Spleen (tissue), 11 donors: Measurements from ENCODE around the gene EXD3. TPM values are rescaled to one million over a fixed set of nuclear protein-coding genes. Genes with fewer than 3 reads are reported as not detected.

Experiments
- DNase-seq: peaks from one replicate; pipeline ENCODE4 v3.0.0-alpha.2; 2020
- H3K27ac ChIP-seq, 8 donors: fragments of 200-600 bp; sonication (generic) in 7 of 8; 1 replicate in 4 of 8; 2 replicates in 4 of 8; pipeline versions ENCODE4 v1.5.0 to v1.8.0; 2016 to 2021; ENCODE audit warnings: inconsistent platforms in 4 of 8, mild to moderate bottlenecking in 4 of 8, moderate library complexity in 1 of 8
- H3K27me3 ChIP-seq, 7 donors: fragments of 200-600 bp; sonication (generic) in 6 of 7; replicated peaks in 1 of 7; 1 replicate in 4 of 7; 2 replicates in 3 of 7; pipeline versions ENCODE4 v1.5.0 to v1.8.0; 2016 to 2021; ENCODE audit warnings: inconsistent platforms in 3 of 7, mild to moderate bottlenecking in 1 of 7
- H3K36me3 ChIP-seq, 6 donors: fragments of 200-600 bp; sonication (generic) in 5 of 6; 1 replicate in 4 of 6; 2 replicates in 2 of 6; pipeline versions ENCODE4 v1.5.0 to v1.8.0; 2016 to 2021; ENCODE audit warnings: inconsistent platforms in 2 of 6
- H3K4me1 ChIP-seq, 6 donors: fragments of 200-600 bp; sonication (generic) in 5 of 6; 1 replicate in 3 of 6; 2 replicates in 3 of 6; pipeline versions ENCODE4 v1.5.0 to v1.8.0; 2016 to 2021; ENCODE audit warnings: inconsistent platforms in 3 of 6
- H3K4me3 ChIP-seq, 8 donors: fragments of 200-600 bp; sonication (generic) in 7 of 8; 1 replicate in 4 of 8; 2 replicates in 4 of 8; pipeline versions ENCODE4 v1.5.0 to v1.8.0; 2016 to 2021; ENCODE audit warnings: inconsistent platforms in 4 of 8, mild to moderate bottlenecking in 4 of 8, moderate library complexity in 2 of 8
- H3K9me3 ChIP-seq, 8 donors: fragments of 200-600 bp; sonication (generic) in 7 of 8; 1 replicate in 4 of 8; 2 replicates in 4 of 8; pipeline versions ENCODE4 v1.5.0 to v1.8.0; 2016 to 2021; ENCODE audit warnings: inconsistent platforms in 4 of 8
- POLR2A ChIP-seq, 3 donors: fragments of 450-650 bp; IDR thresholded peaks; one replicate each; pipeline ENCODE4 v1.5.1; 2017; ENCODE audit warnings: antibody characterized with exemption in 3 of 3, mild to moderate bottlenecking in 1 of 3
- POLR2AphosphoS5 ChIP-seq, 3 donors: sonication (generic); formaldehyde crosslinking; IDR thresholded peaks; one replicate each; pipeline ENCODE4 v1.5.1; 2017; ENCODE audit warnings: antibody characterized with exemption in 3 of 3
- WGBS, 5 donors: extraction: QIAGEN DNeasy Blood & Tissue Kit in 3 of 5; methylation state at CpG; one replicate each; pipeline versions ENCODE4 v1.1.5 to v1.1.7; 2013 to 2018; 5-methylcytosine and 5-hydroxymethylcytosine counted together
- intact Hi-C: fragments of 100-400 bp; cut with DNase I; formaldehyde crosslinking; loops from one replicate; pipeline ENCODE4 v1.15.0; 2023; ENCODE audit warnings: low total_unique reads
- polyA plus RNA-seq, 3 donors: library from polyadenylated mRNA; stranded (reverse); fragments of 200-250 nt; gene quantifications; one replicate each; pipeline ENCODE4 v1.2.1, GENCODE V29; 2013
- total RNA-seq, 7 donors: library from RNA; depleted of rRNA in 3 of 7; stranded (reverse); fragments of >200 nt in 3 of 7; fragmentation: NEBNext Ultra II Directional in 4 of 7; extraction: Animal tissue kit (Norgen Biotek cat#: 25700) in 4 of 7; gene quantifications; one replicate each; pipeline versions ENCODE4 v1.1.0 to v1.2.1, GENCODE V29; 2016 to 2021
- TF ChIP-seq, protein P1 (sequence below), 11 experiments: fragments of 200-600 bp in 7 of 11; fragments of 450-650 bp in 4 of 11; sonication (generic) in 4 of 11; IDR thresholded peaks in 8 of 11; conservative IDR thresholded peaks in 3 of 11; 1 replicate in 7 of 11; 2 replicates in 4 of 11; pipeline versions ENCODE4 v1.4.0 to v1.8.0; 2016 to 2021; ENCODE audit warnings: antibody characterized with exemption in 11 of 11, inconsistent platforms in 4 of 11, mild to moderate bottlenecking in 1 of 11
- donor health status: healthy with polysubstance abuse.
- donor health status: DM: no; HTN: no; CAD: no; lungs with moderate emphysema.
- donor health status: DM: no; HTN: no; CAD: no.
- donor health status: Bipolar disorder and iron deficiency.
- donor health status: healthy.
- donor health status: DM: no; HTN: no; CAD: no.
- donor health status: DM: yes; HTN: yes; CAD: no.

Gene EXD3
- total and polyA plus RNA-seq, 10 donors: 14.5 to 62.3 (median 36.3) TPM

DNA sequence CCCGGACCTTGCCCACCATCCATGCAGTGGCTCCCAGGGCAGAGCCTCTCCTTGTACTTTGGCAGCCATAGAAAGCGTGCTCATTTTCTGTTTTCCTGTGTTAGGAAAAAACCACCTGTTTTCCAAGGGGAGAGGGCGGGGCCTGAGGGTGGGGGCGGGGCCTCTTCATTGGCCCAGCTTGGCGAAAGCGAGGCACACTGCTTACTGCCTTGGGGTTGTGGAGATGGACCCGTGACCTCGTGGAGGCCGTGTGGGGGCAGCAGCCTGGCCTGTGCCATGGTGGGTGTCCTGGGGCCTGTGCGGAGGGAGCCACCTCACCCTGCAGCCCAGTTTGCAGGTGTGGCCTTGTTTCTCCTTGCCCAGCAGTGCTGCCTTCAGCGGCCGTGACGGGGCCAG, 149.9 kb downstream of the EXD3 start:
- no peaks in the 10 kb centered on the region for H3K9me3 ChIP-seq
- WGBS, 5 donors: 88 to 96% (median 92%) methylated on average over 10 to 13 of the region's 13 CpGs
- intact Hi-C loops: no loop called here
- H3K36me3 ChIP-seq: peaks cover 0 to 58% (median 23%) of the 10 kb centered on the region in 6 donors
- no peak overlapping the region for H3K27ac ChIP-seq
- TF ChIP-seq POLR2A (IDR thresholded peaks at IDR 0.05) (no peak), POLR2AphosphoS5 (IDR thresholded peaks at IDR 0.05) (no peak)
- TF ChIP-seq, protein P1, sequence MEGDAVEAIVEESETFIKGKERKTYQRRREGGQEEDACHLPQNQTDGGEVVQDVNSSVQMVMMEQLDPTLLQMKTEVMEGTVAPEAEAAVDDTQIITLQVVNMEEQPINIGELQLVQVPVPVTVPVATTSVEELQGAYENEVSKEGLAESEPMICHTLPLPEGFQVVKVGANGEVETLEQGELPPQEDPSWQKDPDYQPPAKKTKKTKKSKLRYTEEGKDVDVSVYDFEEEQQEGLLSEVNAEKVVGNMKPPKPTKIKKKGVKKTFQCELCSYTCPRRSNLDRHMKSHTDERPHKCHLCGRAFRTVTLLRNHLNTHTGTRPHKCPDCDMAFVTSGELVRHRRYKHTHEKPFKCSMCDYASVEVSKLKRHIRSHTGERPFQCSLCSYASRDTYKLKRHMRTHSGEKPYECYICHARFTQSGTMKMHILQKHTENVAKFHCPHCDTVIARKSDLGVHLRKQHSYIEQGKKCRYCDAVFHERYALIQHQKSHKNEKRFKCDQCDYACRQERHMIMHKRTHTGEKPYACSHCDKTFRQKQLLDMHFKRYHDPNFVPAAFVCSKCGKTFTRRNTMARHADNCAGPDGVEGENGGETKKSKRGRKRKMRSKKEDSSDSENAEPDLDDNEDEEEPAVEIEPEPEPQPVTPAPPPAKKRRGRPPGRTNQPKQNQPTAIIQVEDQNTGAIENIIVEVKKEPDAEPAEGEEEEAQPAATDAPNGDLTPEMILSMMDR (IDR thresholded peaks at IDR 0.05 in 8 of 11, conservative IDR thresholded peaks at IDR 0.05 in 3 of 11): no peak
- DNase-seq: no peak
- no peaks in the 10 kb centered on the region for H3K27me3 ChIP-seq
- no peak overlapping the region for H3K4me3 ChIP-seq
- H3K4me1 ChIP-seq: peaks cover 21 to 91% (median 60%) of the 10 kb centered on the region in 6 donors

DNA sequence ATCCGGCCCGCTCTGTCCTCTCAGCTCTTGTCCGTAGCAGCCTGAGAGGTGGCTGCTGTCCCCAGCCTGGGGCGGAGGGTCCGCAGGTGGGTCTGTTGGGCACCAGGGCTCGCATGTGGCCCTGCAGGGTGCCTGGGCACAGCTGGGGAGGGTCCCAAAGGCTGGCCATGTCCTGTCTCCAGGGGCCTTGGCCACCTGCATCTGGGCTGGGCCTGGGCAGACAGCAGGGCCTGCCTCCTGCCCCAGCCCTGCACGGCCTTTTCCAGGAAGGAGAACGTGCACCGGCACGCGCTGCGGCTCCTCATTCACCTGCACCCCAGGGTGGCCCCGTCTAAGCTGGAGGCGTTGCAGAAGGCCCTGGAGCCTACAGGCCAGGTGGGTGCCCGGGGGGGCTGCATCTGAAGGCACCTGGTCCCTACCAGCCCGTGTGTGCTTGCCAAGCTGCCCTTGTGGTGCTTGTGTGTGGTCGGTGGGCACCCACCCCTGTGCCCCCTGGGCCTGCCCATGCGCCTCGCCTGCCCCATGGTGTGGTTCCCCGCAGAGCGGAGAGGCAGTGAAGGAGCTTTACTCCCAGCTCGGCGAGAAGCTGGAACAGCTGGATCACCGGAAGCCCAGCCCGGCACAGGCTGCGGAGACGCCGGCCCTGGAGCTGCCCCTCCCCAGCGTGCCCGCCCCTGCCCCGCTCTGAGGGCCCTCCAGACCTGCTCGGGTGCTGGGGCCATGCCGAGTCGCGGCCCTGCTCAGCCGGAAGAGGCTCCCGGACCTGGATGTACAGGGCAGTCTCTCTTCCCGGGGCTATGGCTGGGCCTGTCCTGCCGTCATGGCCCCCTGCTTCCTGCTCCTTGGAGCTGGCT, 150.5 kb downstream of the EXD3 start:
- H3K4me1 ChIP-seq: peaks cover 21 to 91% (median 62%) of the 10 kb centered on the region in 6 donors
- H3K36me3 ChIP-seq: peaks cover 0 to 64% (median 26%) of the 10 kb centered on the region in 6 donors
- H3K4me3 ChIP-seq: no peak overlapping the region
- TF ChIP-seq POLR2AphosphoS5 (IDR thresholded peaks at IDR 0.05): peak in 1 of 3 donors; percentile 28
- no peak for TF ChIP-seq POLR2A (IDR thresholded peaks at IDR 0.05)
- no peaks in the 10 kb centered on the region for H3K9me3 ChIP-seq
- 89 to 94% (median 93%) methylated on average over 3 to 39 of the region's 39 CpGs for whole genome bisulfite sequencing, 5 donors
- no peaks in the 10 kb centered on the region for H3K27me3 ChIP-seq
- no peak overlapping the region for H3K27ac ChIP-seq
- intact Hi-C loops: no loop called here
- peak; percentile 73 for DNase-seq

DNA sequence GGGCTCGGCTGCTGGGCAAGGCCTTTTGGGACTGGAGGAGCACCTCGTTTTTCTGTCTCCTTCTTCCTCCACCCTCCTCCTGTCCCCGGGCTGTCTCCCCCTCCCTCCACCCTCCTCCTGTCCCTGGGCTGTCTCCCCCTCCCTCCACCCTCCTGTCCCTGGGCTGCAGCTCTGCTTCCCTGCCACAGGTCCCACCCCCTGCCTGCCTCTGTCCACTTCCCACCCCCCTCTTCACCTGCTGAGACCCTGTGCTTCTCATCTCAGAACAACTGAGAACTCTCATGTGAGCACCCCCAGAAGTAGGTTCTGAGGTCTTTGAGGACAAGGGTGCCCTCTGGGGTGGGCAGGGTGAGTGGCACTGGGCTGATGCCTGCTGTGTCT, 151.3 kb downstream of the EXD3 start:
- intact Hi-C loops: no loop called here
- Histone ChIP-seq H3K36me3 (peaks cover 0 to 72% (median 31%) of the 10 kb centered on the region in 6 donors), H3K4me1 (peaks cover 18 to 91% (median 56%) of the 10 kb centered on the region in 6 donors), H3K4me3 (no peak overlapping the region), H3K27ac (no peak overlapping the region), H3K9me3 (no peaks in the 10 kb centered on the region), H3K27me3 (no peaks in the 10 kb centered on the region)
- DNase-seq: peak; percentile 64
- 17 to 35% (median 27%) methylated on average over 3 of the region's 3 CpGs for WGBS, 5 donors
- TF ChIP-seq, protein P1 (IDR thresholded peaks at IDR 0.05 in 8 of 11, conservative IDR thresholded peaks at IDR 0.05 in 3 of 11): no peak
- TF ChIP-seq POLR2A (IDR thresholded peaks at IDR 0.05) (no peak), POLR2AphosphoS5 (IDR thresholded peaks at IDR 0.05) (no peak)

DNA sequence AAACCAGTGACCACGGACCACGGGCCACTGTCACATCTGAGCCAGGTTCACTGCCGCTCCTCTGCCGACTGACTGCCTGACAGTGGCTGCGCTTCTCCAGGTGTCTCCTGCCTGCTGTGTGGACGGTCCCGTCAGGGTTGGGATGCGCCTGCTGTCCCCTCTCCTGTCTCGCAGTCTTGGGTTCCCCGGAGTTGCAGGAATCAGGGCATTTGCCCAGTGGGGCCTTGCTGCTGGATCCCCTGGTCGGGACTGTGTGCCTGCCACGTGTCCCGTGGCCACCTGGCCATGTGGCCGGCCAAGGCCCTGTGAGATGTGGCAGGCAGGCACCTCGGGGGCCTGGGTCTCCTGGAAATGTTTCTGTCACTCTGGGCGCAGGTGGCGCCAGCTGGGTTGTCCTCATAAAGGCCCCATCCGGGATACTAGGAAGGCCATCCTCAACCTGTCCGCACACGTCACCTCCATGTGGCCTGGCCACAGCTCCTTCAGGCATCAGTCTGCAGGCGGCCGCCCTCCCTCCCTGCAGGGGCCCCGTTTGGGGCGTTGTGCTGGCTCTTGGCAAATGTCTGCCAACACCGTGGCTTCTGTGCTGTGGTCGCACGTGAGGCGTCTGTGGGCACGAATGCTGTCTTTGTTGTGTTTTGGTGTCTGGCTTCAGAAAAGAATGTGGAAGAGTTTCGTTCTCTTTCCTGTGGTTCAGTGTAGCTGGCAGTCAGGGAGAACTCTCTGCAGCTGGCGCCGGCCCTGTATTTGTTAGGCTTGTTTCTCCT, 151.8 kb downstream of the EXD3 start:
- 56 to 71% (median 66%) methylated on average over 20 to 32 of the region's 32 CpGs for WGBS, 5 donors
- no peak overlapping the region for H3K4me3 ChIP-seq
- H3K27ac ChIP-seq: no peak overlapping the region
- H3K27me3 ChIP-seq: no peaks in the 10 kb centered on the region
- intact Hi-C loops: no loop called here
- H3K4me1 ChIP-seq: peaks cover 12 to 91% (median 50%) of the 10 kb centered on the region in 6 donors
- H3K36me3 ChIP-seq: peaks cover 0 to 78% (median 35%) of the 10 kb centered on the region in 6 donors
- peak; percentile 76 for DNase-seq
- H3K9me3 ChIP-seq: no peaks in the 10 kb centered on the region
- TF ChIP-seq, protein P1 (IDR thresholded peaks at IDR 0.05 in 8 of 11, conservative IDR thresholded peaks at IDR 0.05 in 3 of 11): no peak
- TF ChIP-seq POLR2A (IDR thresholded peaks at IDR 0.05): no peak
- peak in 1 of 3 donors; percentile 45 for TF ChIP-seq POLR2AphosphoS5 (IDR thresholded peaks at IDR 0.05)
